CD4-positive, alpha-beta T cell (primary cell): ENCODE measurements around the gene UFSP1. TPM values are rescaled to one million over a fixed set of nuclear protein-coding genes. Genes with fewer than 3 reads are reported as not detected.

Experiments
- ATAC-seq: fragments of 200-7000 bp; cut with Tn5 transposase; one replicate; pipeline ENCODE4 v1.10.0; 2022; ENCODE audit warnings: mild to moderate bottlenecking; ENCODE audit not compliant: poor library complexity
- CTCF ChIA-PET: fragments of 350-600 bp; sonication (Branson Sonifier 250); formaldehyde crosslinking; loops from one replicate; lab custom pipeline; 2021; ENCODE audit warnings: antibody characterized with exemption, inconsistent platforms; lab: Charles Lee
- POLR2A ChIA-PET: fragments of 350-600 bp; sonication (Branson Sonifier 250); formaldehyde crosslinking; loops from one replicate; lab custom pipeline; 2021; ENCODE audit warnings: antibody characterized with exemption, inconsistent platforms; lab: Charles Lee
- DNase-seq, 14 experiments: peaks; one replicate each; pipeline ENCODE4 v3.0.0-alpha.2; 2013 to 2020; ENCODE audit warnings: mixed read lengths in 2 of 14
- H3K27ac ChIP-seq, 2 donors: one replicate each; pipeline versions ENCODE4 v1.5.1 to v1.7.0; 2013; ENCODE audit warnings: low read length in 2 of 2, low read depth in 1 of 2, mild to moderate bottlenecking in 1 of 2
- H3K27me3 ChIP-seq, 2 experiments: 1 replicate in 1 of 2; 2 replicates in 1 of 2; pipeline versions ENCODE4 v1.6.1 to v1.7.0; 2013; ENCODE audit warnings: low read length in 2 of 2, control low read depth in 1 of 2, mild to moderate bottlenecking in 1 of 2, moderate library complexity in 1 of 2; ENCODE audit not compliant: insufficient read depth in 2 of 2, control insufficient read depth in 1 of 2
- H3K36me3 ChIP-seq: one replicate; pipeline ENCODE4 v1.6.1; 2013; ENCODE audit warnings: low read length, control low read depth; ENCODE audit not compliant: insufficient read depth
- H3K4me1 ChIP-seq: one replicate; pipeline ENCODE4 v1.6.1; 2013; ENCODE audit warnings: low read length, control low read depth; ENCODE audit not compliant: insufficient read depth
- H3K4me3 ChIP-seq: one replicate; pipeline ENCODE4 v1.5.1; 2013; ENCODE audit warnings: mild to moderate bottlenecking, low read length, moderate library complexity
- H3K9me3 ChIP-seq, 2 experiments: 1 replicate in 1 of 2; 2 replicates in 1 of 2; pipeline versions ENCODE4 v1.6.1 to v1.7.0; 2013; ENCODE audit warnings: low read length in 2 of 2, mild to moderate bottlenecking in 2 of 2, control low read depth in 1 of 2, moderate library complexity in 1 of 2; ENCODE audit not compliant: control insufficient read depth in 1 of 2, insufficient read depth in 1 of 2
- H3K27ac Mint-ChIP-seq: one replicate; pipeline ENCODE4 v1.8.0; 2020; ENCODE audit warnings: mixed read lengths
- H3K27me3 Mint-ChIP-seq: one replicate; pipeline ENCODE4 v1.8.0; 2021; ENCODE audit warnings: mixed read lengths
- H3K36me3 Mint-ChIP-seq: one replicate; pipeline ENCODE4 v1.8.0; 2021; ENCODE audit warnings: low read depth, mixed read lengths
- H3K4me1 Mint-ChIP-seq: one replicate; pipeline ENCODE4 v1.8.0; 2021; ENCODE audit warnings: low read depth, mixed read lengths
- H3K4me3 Mint-ChIP-seq: one replicate; pipeline ENCODE4 v1.8.0; 2020; ENCODE audit warnings: mild to moderate bottlenecking, mixed read lengths
- H3K9me3 Mint-ChIP-seq: one replicate; pipeline ENCODE4 v1.8.0; 2020; ENCODE audit warnings: mixed read lengths
- intact Hi-C, 2 experiments: fragments of 100-400 bp; cut with DNase I in 1 of 2; cut with micrococcal nuclease in 1 of 2; formaldehyde crosslinking; loops; one replicate each; pipeline versions ENCODE4 v1.15.1 to v1.9.0; 2023 to 2025; cut with DNase I, micrococcal nuclease
- total RNA-seq, 174 experiments: library from RNA in 2 of 174; stranded (reverse) in 2 of 174; gene quantifications; one replicate each; pipeline ENCODE4 v1.2.3 and lab custom pipeline; 2021 to 2026
- TF ChIP-seq, protein P1 (sequence below): fragments of 200-600 bp; IDR thresholded peaks from one replicate; pipeline ENCODE4 v1.8.0; 2022; ENCODE audit warnings: antibody characterized with exemption, mild to moderate bottlenecking

The UFSP1 gene
- total RNA-seq, 2 experiments from 2014 or later: 1.1 to 1.5 TPM

- intact Hi-C loops: no loop called here
- peak in 1 of 14 experiments; percentile 35 for DNase-seq
- Histone ChIP-seq H3K9me3 (no peaks in the 10 kb centered on the region), H3K4me3 (peak overlapping the region; percentile 61), H3K36me3 (peaks cover 27% of the 10 kb centered on the region), H3K27me3 (no peaks in the 10 kb centered on the region), H3K4me1 (peaks cover 28% of the 10 kb centered on the region), H3K27ac (peak overlapping the region in 1 of 2 donors; percentile 40)
- ChIA-PET POLR2A (interaction anchor here (1.0 to 1.1 kb wide), 2 partner anchors 16 to 20 kb away, joined by 3 to 5 read pairs; partner anchors contain the start of gene SLC12A9), CTCF (no interaction called here)
- no peaks in the 10 kb centered on the region for H3K27me3 Mint-ChIP-seq
- peaks cover 9% of the 10 kb centered on the region for H3K4me1 Mint-ChIP-seq
- peaks cover 19% of the 10 kb centered on the region for H3K36me3 Mint-ChIP-seq
- TF ChIP-seq, protein P1, sequence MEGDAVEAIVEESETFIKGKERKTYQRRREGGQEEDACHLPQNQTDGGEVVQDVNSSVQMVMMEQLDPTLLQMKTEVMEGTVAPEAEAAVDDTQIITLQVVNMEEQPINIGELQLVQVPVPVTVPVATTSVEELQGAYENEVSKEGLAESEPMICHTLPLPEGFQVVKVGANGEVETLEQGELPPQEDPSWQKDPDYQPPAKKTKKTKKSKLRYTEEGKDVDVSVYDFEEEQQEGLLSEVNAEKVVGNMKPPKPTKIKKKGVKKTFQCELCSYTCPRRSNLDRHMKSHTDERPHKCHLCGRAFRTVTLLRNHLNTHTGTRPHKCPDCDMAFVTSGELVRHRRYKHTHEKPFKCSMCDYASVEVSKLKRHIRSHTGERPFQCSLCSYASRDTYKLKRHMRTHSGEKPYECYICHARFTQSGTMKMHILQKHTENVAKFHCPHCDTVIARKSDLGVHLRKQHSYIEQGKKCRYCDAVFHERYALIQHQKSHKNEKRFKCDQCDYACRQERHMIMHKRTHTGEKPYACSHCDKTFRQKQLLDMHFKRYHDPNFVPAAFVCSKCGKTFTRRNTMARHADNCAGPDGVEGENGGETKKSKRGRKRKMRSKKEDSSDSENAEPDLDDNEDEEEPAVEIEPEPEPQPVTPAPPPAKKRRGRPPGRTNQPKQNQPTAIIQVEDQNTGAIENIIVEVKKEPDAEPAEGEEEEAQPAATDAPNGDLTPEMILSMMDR: no peak
- peak overlapping the region; percentile 81 for H3K27ac Mint-ChIP-seq
- peak overlapping the region; percentile 11 for H3K4me3 Mint-ChIP-seq
- no peak for ATAC-seq
- no peaks in the 10 kb centered on the region for H3K9me3 Mint-ChIP-seq
Observed at GRCh38 chr7:100867776-100868485, 21.6 kb downstream of the UFSP1 start.

GRCh38 chr7:100867040-100867775, 22.3 kb downstream of the UFSP1 start, which contains the start of gene TRIP6:
Gene TRIP6 (plus strand): TSS chr7:100867387. CDS start chr7:100867498, 111 bp downstream.
- Histone ChIP-seq H3K36me3 (peaks cover 29% of the 10 kb centered on the region), H3K27me3 (no peaks in the 10 kb centered on the region), H3K27ac (peak within 1 kb of the TSS; percentile 40 to 41), H3K9me3 (no peaks in the 10 kb centered on the region), H3K4me3 (peak within 1 kb of the TSS; percentile 61), H3K4me1 (peaks cover 28% of the 10 kb centered on the region)
- peak; percentile 47 for ATAC-seq
- DNase-seq: peak in 7 of 14 experiments; percentile 24 to 71 (median 53)
- Mint-ChIP-seq H3K4me1 (peaks cover 9% of the 10 kb centered on the region), H3K4me3 (peak within 1 kb of the TSS; percentile 76), H3K9me3 (no peaks in the 10 kb centered on the region), H3K36me3 (peaks cover 23% of the 10 kb centered on the region), H3K27ac (peak within 1 kb of the TSS; percentile 81), H3K27me3 (no peaks in the 10 kb centered on the region)
- ChIA-PET CTCF (no interaction called here), POLR2A (interaction anchor here (1.0 to 1.4 kb wide), 4 partner anchors 8 to 20 kb away, joined by 3 to 5 read pairs (median 4); partner anchors contain the start of genes SLC12A9 and SRRT)
- intact Hi-C loops: no loop called here
- TF ChIP-seq, protein P1: no peak

DNA sequence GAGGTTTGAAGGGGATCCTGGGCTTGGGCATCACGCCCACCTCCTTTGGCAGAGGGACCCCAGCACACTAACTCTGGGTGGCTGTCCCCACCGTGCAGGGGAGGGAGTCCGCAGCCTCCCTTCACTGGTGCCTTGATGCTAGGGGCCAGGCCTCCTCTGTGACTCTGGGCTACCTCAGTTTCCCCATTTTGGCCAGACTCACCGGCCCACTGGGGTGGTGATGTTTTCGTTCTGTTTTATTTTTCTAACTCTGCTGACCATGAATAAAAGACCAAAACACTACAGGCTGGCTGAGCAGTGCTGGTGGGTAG, 22.8 kb downstream of the UFSP1 start:
- intact Hi-C loops: no loop called here
- H3K27ac Mint-ChIP-seq: peak overlapping the region; percentile 81
- DNase-seq: no peak
- peaks cover 28% of the 10 kb centered on the region for H3K4me1 ChIP-seq
- H3K4me1 Mint-ChIP-seq: peaks cover 9% of the 10 kb centered on the region
- H3K36me3 ChIP-seq: peaks cover 29% of the 10 kb centered on the region
- peak overlapping the region; percentile 71 for H3K4me3 Mint-ChIP-seq
- ChIA-PET POLR2A (interaction anchor here (1.0 to 1.4 kb wide), 3 partner anchors 8 to 21 kb away, joined by 4 to 5 read pairs (median 4); partner anchors contain the start of genes SLC12A9 and SRRT), CTCF (no interaction called here)
- H3K9me3 ChIP-seq: no peaks in the 10 kb centered on the region
- no peaks in the 10 kb centered on the region for H3K9me3 Mint-ChIP-seq
- ATAC-seq: no peak
- H3K27ac ChIP-seq: peak overlapping the region in 1 of 2 donors; percentile 41
- peak overlapping the region; percentile 61 for H3K4me3 ChIP-seq
- peaks cover 27% of the 10 kb centered on the region for H3K36me3 Mint-ChIP-seq
- H3K27me3 Mint-ChIP-seq: no peaks in the 10 kb centered on the region
- H3K27me3 ChIP-seq: no peaks in the 10 kb centered on the region
- TF ChIP-seq, protein P1: no peak
